GM21528 (cell line): Measurements from ENCODE around the gene CCT6A.
"Not testable (repeated sequence)": the region's sequence is repeated elsewhere in the genome, so short reads cannot be mapped to it uniquely, and the experiment has no call there.

ENCODE experiments used
- ATAC-seq: cut with Tn5 transposase; IDR thresholded peaks from one replicate; pipeline ENCODE4 v1.9.1; 2021; ENCODE audit warnings: mild to moderate bottlenecking, moderate library complexity; ENCODE audit not compliant: unreplicated experiment, low FRiP score

The CCT6A gene

DNA sequence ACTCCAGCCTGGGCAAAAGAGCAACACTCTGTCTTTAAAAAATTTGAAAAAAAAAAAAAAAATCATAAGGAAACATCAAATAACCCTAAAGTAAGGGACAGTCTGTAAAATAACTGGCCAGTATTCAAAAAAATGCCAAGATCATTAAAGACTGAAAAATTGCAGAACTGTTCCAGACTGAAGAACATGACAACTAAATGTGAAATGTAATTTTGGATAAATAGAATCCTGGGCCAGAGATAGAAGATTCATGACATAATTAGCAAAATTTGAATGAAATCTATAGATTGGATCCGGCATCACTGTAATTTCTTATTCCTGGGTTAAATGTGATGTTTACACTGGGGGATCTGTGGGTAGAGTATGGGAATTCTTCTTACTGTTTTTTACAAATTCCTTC is 3.3 kb upstream of the CCT6A start:
- ATAC-seq = no peak

- not testable (repeated sequence) for ATAC-seq
Measured at GRCh38 chr7:56048763-56049162, 2.8 kb upstream of the CCT6A start.

DNA sequence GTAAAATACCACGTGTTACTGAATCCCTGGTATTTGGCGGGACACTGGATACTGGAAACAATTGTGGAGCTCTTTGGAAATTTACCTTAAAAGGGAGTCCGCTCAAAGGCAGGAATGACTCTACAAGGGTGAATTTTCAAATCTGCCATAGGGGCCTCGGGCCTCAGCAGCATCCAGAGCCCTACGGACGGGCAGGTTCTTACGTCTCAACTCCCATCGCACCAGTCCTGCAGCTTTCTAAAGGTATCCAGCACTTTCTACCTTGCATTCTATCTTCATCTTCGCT is 569 bp upstream of the CCT6A start:
- no peak for ATAC-seq

GRCh38 chr7:56053379-56053778 is 1.8 kb downstream of the CCT6A start:
- ATAC-seq = no peak

- no peak for ATAC-seq
Measured at GRCh38 chr7:56053993-56054392, 2.4 kb downstream of the CCT6A start.

DNA sequence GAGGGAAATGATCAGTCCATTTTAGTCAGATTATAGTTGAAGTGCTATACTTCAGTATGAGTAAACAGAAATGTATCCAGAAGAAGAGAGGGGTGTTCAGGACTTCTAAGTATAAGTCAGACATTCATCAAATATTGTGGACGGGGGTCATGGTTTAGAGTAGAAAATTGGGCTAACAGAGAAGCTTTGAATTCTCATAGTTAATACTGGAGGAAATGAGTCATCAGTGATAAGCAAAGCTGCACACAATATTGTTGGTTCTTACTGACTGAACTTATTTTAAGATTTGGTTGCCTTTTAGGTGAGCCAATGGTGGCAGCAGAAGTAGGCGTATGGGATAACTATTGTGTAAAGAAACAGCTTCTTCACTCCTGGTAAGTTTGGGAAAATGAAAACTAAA is 10.8 kb downstream of the CCT6A start:
- ATAC-seq = no peak

DNA sequence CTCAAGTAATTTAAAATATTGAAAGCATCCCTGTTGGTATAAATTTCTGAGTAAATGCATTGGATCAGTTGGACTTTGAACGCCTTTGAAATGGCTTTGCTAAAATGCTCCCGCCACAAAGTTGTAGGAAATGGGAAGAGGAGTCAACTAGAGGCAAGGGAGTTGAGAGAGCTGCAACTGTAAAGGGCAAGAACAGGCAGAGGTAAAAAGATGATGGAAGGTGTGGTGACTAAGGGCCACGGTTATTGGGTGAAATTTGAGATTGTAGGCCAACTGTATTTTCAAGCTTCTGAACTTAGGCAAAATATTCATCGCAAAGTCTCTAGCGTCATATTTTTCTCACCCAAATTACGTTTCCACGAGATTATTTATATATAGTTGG is 11.9 kb downstream of the CCT6A start:
- ATAC-seq = no peak

DNA sequence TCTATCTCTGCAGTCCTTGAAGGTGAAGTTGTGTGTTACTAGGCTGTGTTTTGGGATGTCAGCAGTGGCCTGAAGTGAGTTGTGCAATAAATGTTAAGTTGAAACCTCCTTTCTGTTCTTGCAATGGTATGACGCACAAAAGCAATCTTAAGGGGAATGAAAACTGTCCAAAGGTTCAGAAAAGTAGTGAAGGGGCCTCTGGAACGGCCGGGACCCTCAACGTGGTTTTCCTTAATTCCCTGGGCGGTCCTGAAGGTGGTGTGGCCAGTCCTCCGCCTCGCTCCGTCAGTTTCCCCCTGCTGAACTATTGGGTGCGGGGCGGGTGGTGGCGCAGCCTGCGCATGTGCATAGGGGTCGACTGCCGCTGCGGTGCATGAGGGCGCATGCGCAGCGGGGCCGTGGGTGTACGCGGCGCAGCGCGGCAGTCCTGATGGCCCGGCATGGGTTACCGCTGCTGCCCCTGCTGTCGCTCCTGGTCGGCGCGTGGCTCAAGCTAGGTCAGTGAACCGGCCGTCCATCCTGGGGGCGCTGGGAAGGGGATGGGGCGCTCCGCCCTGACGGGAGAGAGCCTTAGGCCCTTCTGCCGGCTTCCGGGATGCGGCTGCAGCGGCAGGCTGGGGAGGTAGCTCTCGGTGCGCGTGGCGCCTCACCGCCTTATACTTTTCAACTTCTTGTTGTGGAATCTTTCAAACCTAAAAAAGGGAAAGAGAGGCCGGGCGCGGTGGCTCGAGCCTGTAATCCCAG is 12.5 kb downstream of the CCT6A start, which contains the start of gene SUMF2:
Gene SUMF2 (plus strand): TSS at position 405 of the 744 bp plus-strand sequence. CDS start 26 bp downstream, at position 431.
- peak; percentile 79 for ATAC-seq

DNA sequence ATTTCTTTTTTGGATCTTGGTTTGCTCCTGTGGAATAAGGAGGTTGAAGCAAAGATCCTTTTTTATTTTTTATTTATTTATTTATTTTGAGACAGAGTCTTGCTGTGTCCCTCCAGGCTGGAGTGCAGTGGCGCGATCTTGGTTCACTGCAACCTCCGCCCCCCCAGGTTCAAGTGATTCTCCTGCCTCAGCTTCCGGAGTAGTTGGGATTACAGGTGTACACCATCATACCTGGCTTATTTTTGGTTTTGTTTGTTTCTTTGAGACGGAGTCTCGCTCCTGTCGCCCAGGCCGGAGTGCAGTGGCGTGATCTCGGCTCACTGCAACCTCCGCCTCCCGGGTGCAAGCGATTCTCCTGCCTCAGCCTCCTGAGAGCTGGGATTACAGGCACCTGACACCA is 14.8 kb downstream of the CCT6A start:
- ATAC-seq = not testable (repeated sequence)

GRCh38 chr7:56074371-56074791 is 22.8 kb downstream of the CCT6A start:
- ATAC-seq = peak; percentile 81

DNA sequence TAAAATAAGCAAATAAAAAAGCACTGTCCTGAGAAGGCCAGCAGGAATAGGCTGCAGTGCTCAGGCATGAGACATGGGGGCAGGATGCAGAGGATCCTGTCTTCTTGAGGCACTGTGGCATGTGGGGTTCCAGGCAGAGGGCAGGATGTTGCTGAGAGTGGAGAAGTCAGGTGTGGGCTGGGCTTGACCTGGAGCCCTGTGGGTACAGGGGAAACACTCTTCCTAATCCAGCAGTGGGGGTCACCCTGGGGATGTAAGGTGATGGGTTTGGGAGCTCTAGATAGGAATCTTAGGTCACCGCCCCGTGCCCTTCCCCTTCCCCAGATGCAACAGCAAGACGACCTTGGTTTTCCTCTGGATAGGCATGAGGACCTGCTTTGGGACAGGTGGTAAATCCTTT is 26.1 kb downstream of the CCT6A start:
- ATAC-seq = no peak

DNA sequence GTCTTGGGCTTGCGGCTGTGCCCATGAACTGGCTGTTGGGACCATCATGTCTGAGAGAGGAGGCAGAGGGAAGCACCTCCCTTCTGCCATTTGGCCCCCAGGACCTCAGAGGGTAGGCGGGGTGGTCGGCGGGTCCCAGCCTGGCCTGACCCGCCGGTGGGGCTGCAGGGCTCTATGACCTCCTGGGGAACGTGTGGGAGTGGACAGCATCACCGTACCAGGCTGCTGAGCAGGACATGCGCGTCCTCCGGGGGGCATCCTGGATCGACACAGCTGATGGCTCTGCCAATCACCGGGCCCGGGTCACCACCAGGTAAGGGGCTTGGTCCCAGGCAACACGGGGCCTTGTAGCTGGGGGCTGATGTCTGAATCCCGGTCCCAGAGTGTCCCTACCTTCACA is 26.6 kb downstream of the CCT6A start:
- no peak for ATAC-seq

DNA sequence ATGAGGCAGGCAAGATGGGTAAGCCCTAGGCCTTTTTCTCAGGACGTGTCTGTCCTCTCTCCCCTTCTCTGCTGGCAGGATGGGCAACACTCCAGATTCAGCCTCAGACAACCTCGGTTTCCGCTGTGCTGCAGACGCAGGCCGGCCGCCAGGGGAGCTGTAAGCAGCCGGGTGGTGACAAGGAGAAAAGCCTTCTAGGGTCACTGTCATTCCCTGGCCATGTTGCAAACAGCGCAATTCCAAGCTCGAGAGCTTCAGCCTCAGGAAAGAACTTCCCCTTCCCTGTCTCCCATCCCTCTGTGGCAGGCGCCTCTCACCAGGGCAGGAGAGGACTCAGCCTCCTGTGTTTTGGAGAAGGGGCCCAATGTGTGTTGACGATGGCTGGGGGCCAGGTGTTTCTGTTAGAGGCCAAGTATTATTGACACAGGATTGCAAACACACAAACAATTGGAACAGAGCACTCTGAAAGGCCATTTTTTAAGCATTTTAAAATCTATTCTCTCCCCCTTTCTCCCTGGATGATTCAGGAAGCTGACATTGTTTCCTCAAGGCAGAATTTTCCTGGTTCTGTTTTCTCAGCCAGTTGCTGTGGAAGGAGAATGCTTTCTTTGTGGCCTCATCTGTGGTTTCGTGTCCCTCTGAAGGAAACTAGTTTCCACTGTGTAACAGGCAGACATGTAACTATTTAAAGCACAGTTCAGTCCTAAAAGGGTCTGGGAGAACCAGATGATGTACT is 28.1 kb downstream of the CCT6A start:
- no peak for ATAC-seq

DNA sequence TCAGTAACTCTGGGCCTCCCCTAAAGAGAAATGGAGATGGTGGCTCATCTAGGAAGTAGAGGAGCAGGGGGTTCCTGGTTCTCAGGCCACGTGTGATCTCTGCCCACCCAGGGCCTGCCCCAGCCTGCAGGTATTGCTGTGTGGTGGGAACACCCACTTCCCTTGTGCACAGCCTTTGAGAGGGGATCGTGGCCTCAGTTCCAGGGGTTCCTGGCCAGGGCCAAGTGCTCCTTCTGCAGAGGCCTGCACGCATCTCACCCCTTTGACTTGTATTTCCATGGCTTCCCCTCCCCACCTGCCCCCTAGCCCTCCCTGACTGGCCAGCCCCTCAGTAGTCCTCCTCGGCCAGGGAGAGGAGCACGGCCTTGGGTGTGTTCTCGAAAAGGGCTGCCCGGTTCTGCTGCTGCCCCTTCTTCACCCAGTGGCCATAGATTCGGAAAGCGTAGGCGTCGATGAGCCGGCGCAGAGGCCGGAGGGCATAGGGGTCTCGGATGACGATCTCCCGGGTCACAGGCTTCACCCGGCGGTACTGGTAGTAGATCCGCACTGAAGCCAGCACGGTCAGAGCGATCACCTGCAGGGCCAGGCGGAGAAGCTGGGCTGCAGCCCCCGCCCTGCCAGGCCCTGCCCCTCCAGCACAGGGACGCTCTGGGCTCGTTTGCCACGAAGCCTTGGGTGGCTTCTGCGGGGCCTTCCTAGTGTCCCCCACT is 29.3 kb downstream of the CCT6A start:
- not testable (repeated sequence) for ATAC-seq

DNA sequence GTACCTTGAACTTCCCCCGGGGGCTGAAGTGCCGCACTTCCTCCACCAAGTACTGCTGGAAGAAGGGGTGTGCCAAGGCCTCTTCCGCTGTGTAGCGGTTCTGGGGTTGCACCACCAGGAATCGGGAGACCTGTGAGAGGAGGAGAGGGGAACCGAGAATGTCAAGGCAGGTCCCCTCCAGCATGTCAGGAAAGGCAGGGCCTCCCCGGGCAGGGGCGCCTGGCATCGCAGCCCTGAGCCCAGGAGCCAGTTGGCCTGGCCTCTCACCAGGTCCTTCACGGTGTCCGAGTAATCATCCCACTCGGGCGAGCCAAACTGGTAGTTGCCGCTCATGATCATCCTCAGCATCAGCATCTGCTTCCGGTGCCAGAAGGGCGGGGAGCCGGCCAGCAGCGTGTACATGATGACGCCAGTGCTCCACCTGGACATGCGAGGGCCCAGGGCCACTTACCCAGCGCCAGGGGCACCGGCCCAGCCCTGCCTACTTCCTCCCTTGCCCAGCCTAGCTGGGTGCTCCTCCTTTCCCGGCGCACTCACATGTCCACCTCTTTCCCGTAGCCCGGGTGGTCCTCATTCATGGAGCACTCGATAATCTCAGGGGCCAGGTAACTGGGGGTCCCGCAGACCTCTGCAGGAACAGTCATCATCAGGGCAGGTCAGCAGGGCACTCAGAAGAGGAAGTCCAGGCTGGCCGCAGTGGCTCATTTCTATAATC is 30.2 kb downstream of the CCT6A start:
- no peak for ATAC-seq

GRCh38 chr7:56083150-56083785 is 31.7 kb downstream of the CCT6A start:
- no peak for ATAC-seq

DNA sequence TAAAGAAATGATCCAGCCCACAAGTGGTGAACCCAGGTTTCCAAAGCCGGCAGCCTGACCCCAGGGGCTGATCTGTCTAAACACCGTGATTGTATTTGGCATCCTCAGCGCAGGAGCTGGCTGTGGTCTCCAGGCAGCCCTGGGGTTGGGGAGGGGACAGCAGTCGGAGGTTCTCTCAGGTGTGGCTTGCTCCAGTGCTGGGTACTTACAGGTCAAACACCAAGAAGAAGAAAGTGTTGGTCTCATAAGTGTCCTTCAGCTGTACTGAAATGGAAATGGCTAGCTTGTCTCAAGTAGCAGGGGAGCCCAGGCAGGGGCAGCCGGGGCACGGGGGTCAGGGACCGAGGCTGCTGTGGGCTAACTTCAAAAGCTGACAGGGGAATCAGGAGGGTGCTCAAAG is 35.2 kb downstream of the CCT6A start:
- ATAC-seq = no peak

- no peak for ATAC-seq
Measured at GRCh38 chr7:56087445-56087844, 35.9 kb downstream of the CCT6A start.

DNA sequence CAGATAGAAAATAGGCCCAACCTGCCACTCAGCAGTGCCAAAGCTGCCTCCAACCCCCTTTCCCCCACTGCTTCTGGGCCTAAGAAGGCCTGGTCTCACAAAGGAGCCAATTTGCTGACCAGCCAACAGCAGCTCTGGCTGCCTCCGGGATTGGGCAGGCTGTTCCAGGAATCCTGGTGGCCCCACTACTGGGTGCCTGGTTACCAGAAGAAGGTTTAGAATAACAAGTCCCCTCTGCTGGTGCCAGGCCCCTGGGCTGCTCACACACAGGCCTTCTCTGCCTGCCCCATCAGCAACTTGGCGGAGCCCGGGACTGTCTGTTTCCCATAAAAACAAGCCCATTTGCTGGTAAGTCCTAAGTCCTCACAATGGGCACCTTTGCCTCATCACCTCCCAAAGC is 40.0 kb downstream of the CCT6A start:
- no peak for ATAC-seq

GRCh38 chr7:56092388-56092787 is 40.8 kb downstream of the CCT6A start:
- not testable (repeated sequence) for ATAC-seq
